ENCODE data around the gene EYA3. TPM values are rescaled to one million over a fixed set of nuclear protein-coding genes. Genes with fewer than 3 reads are reported as not detected.

EYA3 gene
- total and polyA plus RNA-seq, 10 of the 15 experiments (the other 5 are each of a cell fraction or from before 2014, with no cell fraction given): 13.0 to 46.6 (median 23.4) TPM

GRCh38 chr1:27993241-27993640 is 95.2 kb downstream of the EYA3 start (continued):
- no peak for TF ChIP-seq SMC3 (IDR thresholded peaks at IDR 0.05; ENCODE audit: borderline replicate concordance, low read length)
- no peak for TF ChIP-seq NBN (IDR thresholded peaks at IDR 0.05)

GRCh38 chr1:27992276-27992675 is 96.1 kb downstream of the EYA3 start:
- WGBS (ENCODE audit: insufficient coverage, insufficient replicate concordance, low lambda C conversion rate, missing lambda C conversion rate): 83% methylated on average over 6 of the region's 6 CpGs
- no peaks in the 10 kb centered on the region for H3K9me3 ChIP-seq (replicated peaks; ENCODE audit: control insufficient read depth, insufficient read depth, low read length)
- no peaks in the 10 kb centered on the region for H3K79me2 ChIP-seq (ENCODE audit: control insufficient read depth, insufficient read depth, low read length)
- in situ Hi-C loops (cut with MboI) (no loop called here), intact Hi-C loops (cut with micrococcal nuclease; ENCODE audit: unreplicated experiment) (no loop called here)
- FAIRE-seq: no peak
- H3K4me3 ChIP-seq: no peak overlapping the region
- no peaks in the 10 kb centered on the region for H3K27me3 ChIP-seq (replicated peaks in 1 of 2; ENCODE audit: control insufficient read depth in 2 of 2, insufficient read depth in 2 of 2, low read length in 1 of 2)
- peaks cover 12 to 37% of the 10 kb centered on the region in 2 experiments for H3K36me3 ChIP-seq (ENCODE audit: control insufficient read depth in 2 of 2, insufficient read depth in 2 of 2, low read length in 1 of 2)
- H3K4me1 ChIP-seq (ENCODE audit: control insufficient read depth, insufficient read depth, low read length): no peaks in the 10 kb centered on the region
- H3K9ac ChIP-seq (ENCODE audit: control insufficient read depth, insufficient read depth, low read length): no peak overlapping the region
- ChIA-PET RAD21 (ENCODE audit: unreplicated experiment) (interaction anchor here (1.0 kb wide), 1 partner anchor 134 kb away, joined by 3 read pairs; no protein-coding TSS in a partner anchor), POLR2A (interaction anchor here (1.5 kb wide), 1 partner anchor 93 kb away, joined by 3 read pairs; no protein-coding TSS in a partner anchor), SMC1A (ENCODE audit: uncharacterized antibody, unreplicated experiment) (interaction anchor here (1.8 kb wide), 1 partner anchor 28 kb away, joined by 6 read pairs; no protein-coding TSS in a partner anchor), CTCF (interaction anchor here (1.3 to 1.5 kb wide), 2 partner anchors 52 to 216 kb away, joined by 3 to 5 read pairs; no protein-coding TSS in a partner anchor)
- TF ChIP-seq IRF5 (IDR thresholded peaks at IDR 0.05; ENCODE audit: borderline replicate concordance) (no peak), RB1 (IDR thresholded peaks at IDR 0.05; ENCODE audit: borderline replicate concordance) (no peak), ESRRA (IDR thresholded peaks at IDR 0.05; ENCODE audit: low read length) (no peak), ATF3 (IDR thresholded peaks at IDR 0.05; ENCODE audit: borderline replicate concordance, extremely low read depth, low read depth, low read length) (no peak)
- no TSS peak for BruUV-seq (replicated peaks)
- H4K20me1 ChIP-seq (ENCODE audit: control insufficient read depth, insufficient read depth): no peaks in the 10 kb centered on the region
- H3K27ac ChIP-seq (ENCODE audit: control insufficient read depth, insufficient read depth): no peak overlapping the region
- H3K4me2 ChIP-seq (ENCODE audit: control insufficient read depth, insufficient read depth): no peak overlapping the region
- H2AFZ ChIP-seq (ENCODE audit: control insufficient read depth, low read depth, low read length): no peak overlapping the region
- no peak for ATAC-seq
- DNase-seq (ENCODE audit: low read depth, low spot score): no peak
